Measurements from ENCODE around the gene ECE1.

Gene ECE1

DNA sequence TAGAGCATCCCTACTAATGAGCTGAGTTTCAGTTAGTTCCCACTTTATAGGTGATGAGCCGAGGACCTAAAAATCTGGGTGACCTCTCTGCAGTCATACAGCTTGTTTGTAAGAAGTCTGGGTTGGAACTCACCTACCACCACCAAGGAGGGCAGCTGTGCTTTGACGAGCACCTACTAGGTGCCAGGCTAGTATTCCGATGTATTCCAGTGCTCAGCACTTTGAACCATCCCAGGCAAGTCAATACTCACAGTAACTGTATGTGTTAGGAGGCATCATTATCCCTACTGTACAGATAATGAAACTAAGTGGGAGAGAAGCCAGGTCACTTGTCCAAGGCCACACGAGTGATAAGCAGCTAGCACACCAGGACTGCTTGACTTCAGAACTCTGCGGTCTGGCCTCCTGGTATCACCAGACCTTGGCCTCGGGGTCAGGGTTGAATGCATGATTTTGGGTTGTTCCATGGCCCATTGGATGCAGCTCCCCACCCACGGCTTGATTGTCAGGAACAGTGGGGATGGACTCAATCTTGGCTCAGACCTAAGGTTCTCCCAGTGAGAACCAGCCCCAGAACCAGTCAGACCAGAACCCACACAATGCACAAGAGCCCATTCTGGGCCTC lies 20.7 kb downstream of the ECE1 start:
- DNase-seq (ENCODE audit: extremely low read depth in 1 of 2, low read depth in 1 of 2) = no peak

- DNase-seq (ENCODE audit: extremely low read depth in 1 of 2, low read depth in 1 of 2) = no peak
These were observed 21.7 kb downstream of the ECE1 start for GRCh38 chr1:21268281-21269239.

GRCh38 chr1:21267191-21268077 lies 22.8 kb downstream of the ECE1 start:
- no peak for DNase-seq (ENCODE audit: extremely low read depth in 1 of 2, low read depth in 1 of 2)

- DNase-seq (ENCODE audit: extremely low read depth in 1 of 2, low read depth in 1 of 2) = no peak
These were observed 24.0 kb downstream of the ECE1 start for GRCh38 chr1:21266119-21266774.

DNA sequence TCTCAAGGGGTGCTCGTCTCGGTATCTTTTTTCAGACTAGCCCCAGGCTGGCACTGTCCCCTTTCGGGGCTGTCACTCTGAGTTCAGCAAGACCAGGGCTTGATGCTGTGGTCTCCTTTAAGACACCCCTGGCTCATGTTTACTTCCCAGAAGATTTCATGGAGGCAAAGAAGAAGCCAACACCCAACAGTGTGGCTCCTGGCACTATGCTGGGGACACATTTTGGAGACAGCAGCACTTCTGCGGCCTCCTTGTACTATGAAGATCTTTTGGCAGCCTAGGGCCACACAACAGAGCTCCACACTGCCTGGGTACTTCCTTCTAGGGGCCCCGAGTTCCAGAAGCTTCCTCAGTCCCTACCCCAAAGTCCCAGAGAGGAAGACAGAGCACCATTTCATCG lies 24.6 kb downstream of the ECE1 start:
- DNase-seq (ENCODE audit: extremely low read depth in 1 of 2, low read depth in 1 of 2) = no peak

- DNase-seq (ENCODE audit: extremely low read depth in 1 of 2, low read depth in 1 of 2) = no peak
These were observed 25.4 kb downstream of the ECE1 start for GRCh38 chr1:21264898-21265297.

- DNase-seq (ENCODE audit: extremely low read depth in 1 of 2, low read depth in 1 of 2) = no peak
These were observed 26.5 kb downstream of the ECE1 start for GRCh38 chr1:21263653-21264225.

DNA sequence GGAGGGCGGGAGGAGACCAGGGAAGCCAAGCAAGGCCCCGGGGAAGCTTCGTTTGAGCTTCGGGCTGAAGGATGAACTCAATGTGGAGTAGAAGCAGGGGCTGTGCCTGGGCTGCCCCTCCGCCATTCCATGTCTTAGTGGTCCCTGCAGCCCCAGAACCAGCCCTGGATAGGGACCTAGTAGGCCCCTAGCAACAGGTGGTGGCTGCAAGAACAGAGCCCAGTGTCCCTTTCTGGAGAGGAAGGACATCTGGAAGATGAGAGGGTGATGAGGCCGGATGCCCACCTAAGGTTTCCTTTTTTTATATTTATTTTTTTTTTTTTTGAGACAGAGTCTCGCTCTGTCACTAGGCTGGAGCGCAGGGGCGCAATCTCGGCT lies 27.2 kb downstream of the ECE1 start:
- no peak for DNase-seq (ENCODE audit: extremely low read depth in 1 of 2, low read depth in 1 of 2)

- no peak for DNase-seq (ENCODE audit: extremely low read depth in 1 of 2, low read depth in 1 of 2)
These were observed 27.8 kb downstream of the ECE1 start for GRCh38 chr1:21262293-21263051.

- no peak for DNase-seq (ENCODE audit: extremely low read depth in 1 of 2, low read depth in 1 of 2)
These were observed 28.5 kb downstream of the ECE1 start for GRCh38 chr1:21261551-21262292.

- DNase-seq (ENCODE audit: extremely low read depth in 1 of 2, low read depth in 1 of 2) = no peak
These were observed 29.7 kb downstream of the ECE1 start for GRCh38 chr1:21260405-21261125.

GRCh38 chr1:21259316-21260076 lies 30.8 kb downstream of the ECE1 start:
- no peak for DNase-seq (ENCODE audit: extremely low read depth in 1 of 2, low read depth in 1 of 2)

DNA sequence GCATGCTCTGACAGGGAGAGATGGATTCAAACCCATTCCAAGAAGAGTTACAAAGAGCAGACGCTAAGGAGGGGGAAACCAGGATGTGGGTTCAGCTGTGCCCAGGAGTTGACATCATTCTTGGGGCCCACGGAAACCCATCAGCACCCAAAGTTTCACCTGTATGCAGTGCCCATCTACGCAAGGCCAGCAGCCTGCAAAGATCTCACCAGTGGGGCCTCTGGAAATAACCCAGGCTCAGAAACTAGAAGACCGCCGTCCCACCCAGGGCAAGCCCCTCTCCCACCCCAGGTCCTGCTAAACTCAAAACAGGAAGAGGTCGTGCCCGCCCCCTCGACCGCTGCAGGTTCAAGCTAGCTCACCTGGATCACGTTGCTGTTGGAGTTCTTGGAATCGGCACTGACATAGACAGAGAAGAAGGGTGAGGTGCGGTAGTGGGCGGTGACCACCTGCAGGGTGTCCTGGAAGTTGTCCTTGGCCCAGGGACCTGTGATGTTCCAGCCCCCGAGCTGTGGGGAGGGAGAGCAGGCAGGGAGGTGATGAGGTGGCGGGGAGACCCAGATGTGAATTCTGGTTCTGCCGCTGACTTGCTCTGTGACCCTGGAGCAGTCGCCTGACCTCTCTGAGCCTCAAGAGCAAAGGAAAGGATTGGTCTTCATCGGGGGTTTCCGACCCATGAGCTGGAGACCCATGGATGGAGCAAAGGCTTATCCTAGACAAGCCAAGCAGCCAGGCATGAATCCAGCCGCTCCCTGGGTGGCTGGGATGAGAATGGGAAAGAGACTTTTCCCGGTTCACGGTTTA lies 31.7 kb downstream of the ECE1 start:
- DNase-seq (ENCODE audit: extremely low read depth in 1 of 2, low read depth in 1 of 2) = no peak

GRCh38 chr1:21257431-21258135 lies 32.7 kb downstream of the ECE1 start:
- DNase-seq (ENCODE audit: extremely low read depth in 1 of 2, low read depth in 1 of 2) = no peak

DNA sequence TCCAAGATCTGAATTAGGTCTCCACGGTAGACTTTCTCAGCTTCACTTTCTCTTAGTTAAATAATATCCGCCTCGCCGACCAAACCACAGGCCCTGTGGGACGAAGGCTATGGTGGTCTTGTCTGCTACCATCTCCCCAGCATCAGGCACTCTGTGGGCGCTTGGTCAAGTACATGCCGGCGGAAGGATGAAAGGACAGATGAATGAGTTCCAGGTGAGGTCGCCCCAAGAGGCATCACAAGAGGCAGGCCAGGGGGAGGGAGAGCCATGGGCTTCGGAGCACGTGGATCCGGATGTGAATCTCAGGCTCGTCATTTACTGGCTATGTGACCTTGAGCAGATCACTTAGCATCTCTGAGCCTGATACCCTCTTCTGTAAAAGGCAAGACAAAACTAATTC lies 33.5 kb downstream of the ECE1 start:
- DNase-seq (ENCODE audit: extremely low read depth in 1 of 2, low read depth in 1 of 2) = no peak

DNA sequence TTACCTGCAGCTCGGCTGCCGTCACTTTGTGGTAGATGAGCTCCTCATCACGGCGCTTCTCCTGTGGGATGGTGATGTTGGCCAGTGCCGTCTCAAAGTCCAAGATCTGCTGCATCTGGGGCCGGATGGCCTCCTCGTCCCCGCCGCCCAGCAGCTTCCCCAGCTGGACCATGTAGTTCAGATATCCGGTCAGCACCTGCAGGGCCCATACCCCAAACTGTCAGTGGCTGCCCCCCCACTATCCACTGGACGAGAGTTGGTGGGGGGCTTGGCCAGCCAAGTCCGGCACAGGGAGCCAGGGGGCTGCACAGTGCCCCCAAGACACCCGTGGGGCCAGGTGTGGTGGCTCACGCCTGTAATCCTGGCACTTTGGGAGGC lies 34.3 kb downstream of the ECE1 start:
- DNase-seq (ENCODE audit: extremely low read depth in 1 of 2, low read depth in 1 of 2) = no peak
